Occipital lobe (tissue), 2 donors: Measurements from ENCODE around the gene PRKG1. TPM values are rescaled to one million over a fixed set of nuclear protein-coding genes. Genes with fewer than 3 reads are reported as not detected.

Experiments
- DNase-seq: peaks from one replicate; lab custom pipeline; 2025; lab: John Stamatoyannopoulos, UW
- total RNA-seq: library from RNA; depleted of rRNA; stranded (reverse); fragments of >200 nt; gene quantifications from one replicate; pipeline ENCODE4 v1.2.3, GENCODE V29; 2014

The PRKG1 gene
- total RNA-seq, 1 donor from 2014 or later, result 24.2 TPM

DNA sequence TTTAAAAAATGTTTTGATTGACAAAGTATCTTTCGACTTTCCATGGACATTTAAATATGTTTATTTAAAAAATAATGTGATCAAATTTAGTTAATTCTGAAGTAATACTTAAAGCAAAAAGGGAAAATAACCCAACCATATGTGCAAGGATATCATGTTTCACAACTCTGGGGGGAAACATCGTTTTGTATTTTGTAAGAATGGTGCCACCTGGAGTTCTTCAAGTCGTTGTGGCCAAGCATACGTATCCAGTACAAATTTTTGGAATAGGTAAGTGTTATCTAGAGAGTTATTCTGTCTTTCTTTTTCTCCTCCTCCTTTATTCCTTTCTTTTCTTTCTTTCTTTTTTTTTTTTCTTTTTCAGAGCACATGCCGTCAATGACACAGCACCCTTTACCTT, 801.3 kb downstream of the PRKG1 start:
- no peak for DNase-seq

DNA sequence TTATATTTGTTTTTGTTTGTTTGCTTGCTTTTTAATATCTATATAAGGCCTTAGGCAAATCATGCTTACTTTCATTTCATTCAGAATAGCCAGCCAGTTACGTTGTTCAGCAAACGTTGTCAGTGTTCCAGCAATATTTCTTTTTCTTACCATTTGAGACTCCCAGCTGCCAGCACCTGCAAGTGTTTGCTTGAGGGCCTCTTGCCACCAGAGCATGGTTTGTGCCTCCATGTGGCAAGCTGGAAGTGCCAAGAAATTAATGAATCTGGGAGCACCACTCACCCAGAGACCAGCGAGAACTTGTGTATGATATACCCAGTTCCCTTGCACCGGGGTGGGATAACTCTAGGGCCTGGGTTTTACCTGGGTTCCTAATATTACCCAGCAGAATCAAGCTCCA, 802.2 kb downstream of the PRKG1 start:
- no peak for DNase-seq

DNA sequence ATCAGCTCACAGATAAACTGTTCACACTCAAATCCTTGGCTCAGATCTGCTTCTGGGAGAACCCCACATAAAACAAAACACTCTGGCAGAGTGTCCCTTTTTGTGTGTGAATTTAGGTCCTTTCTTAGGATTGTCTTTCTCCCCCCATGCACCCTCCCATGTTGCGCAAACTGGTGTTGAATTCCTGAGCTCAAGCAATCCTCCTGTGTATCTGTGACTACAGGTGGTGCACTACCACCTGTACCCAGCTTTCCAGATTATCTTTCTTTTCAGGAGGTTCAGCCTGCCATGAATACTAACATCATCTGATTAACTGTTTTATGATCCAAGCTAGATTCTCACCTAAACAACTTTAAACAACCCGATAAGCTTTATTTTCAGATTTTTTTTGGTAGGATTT, 802.7 kb downstream of the PRKG1 start:
- DNase-seq, result no peak

DNA sequence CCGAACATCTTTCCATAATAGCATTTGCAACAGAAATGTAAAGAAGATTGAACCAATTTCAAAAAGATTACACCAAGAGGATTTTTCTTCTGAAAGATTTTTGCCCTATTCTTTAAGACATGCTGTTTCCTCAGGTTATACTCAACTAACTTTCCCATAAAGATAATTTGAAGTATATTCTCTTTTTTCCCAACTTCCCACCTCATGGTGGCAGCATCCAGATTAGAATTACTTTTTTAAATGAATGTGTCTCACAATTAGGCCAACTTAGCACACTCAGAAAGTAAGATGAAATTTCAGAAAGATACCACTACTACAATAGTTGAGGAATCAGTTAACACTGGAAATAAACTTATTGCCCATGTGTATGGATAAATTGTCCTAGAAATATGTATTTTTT, 803.3 kb downstream of the PRKG1 start:
- no peak for DNase-seq

DNA sequence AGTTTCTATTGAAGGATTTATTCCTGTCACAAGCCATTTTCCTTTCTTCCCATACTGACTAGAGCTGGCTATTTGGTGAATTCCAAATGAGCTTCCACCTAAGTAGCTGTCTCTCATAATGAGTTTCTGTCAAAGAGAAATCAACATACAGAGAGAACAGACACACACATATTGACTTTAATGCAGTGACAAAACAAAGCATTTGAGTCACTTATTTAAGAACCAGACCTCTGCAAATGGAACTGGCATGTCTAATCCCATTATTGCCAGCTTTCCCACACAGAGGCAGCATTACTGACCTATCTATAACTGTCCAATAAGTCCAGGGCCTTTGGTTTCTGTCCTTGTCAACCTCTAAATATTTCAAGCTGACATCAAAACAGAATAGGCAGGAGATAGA, 804.4 kb downstream of the PRKG1 start:
- DNase-seq, result no peak

DNA sequence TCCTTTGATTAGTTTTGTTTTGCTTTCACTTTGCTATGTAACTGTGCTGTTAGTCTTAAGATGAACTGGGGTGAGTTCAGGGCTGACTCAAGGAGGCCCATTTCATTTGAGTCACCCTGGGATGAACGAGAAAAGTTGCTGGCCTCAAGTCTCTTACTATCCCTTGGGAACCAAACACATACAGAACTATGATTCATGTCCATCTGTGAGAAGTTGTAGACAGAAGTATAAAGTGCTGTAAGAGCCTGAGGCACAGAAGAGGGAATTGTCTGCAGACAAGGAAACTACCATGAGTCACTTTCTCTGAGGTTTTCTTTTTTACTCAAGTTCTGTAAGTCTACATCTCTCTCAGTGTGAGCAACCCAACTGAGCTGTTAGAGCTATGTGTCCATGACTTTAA, 805.0 kb downstream of the PRKG1 start:
- no peak for DNase-seq

DNA sequence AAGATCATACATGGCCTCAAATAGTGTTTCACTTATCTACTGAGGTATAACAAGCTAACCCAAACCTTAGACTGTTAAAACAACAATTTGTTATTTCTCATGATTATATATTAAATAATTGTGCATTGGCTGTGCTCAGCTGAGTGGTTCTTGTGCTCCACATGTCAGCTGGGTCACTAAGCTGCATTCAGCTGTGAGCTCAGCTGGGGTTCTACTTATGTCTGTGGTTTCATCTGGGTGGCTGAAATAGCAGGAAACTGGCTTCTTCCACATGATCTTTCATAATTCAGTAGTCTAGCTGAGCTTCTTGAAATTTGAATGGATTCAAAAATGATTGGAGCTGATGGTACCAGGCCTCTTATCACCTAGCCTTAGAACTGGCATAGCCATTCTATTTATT, 806.9 kb downstream of the PRKG1 start:
- DNase-seq, result no peak

DNA sequence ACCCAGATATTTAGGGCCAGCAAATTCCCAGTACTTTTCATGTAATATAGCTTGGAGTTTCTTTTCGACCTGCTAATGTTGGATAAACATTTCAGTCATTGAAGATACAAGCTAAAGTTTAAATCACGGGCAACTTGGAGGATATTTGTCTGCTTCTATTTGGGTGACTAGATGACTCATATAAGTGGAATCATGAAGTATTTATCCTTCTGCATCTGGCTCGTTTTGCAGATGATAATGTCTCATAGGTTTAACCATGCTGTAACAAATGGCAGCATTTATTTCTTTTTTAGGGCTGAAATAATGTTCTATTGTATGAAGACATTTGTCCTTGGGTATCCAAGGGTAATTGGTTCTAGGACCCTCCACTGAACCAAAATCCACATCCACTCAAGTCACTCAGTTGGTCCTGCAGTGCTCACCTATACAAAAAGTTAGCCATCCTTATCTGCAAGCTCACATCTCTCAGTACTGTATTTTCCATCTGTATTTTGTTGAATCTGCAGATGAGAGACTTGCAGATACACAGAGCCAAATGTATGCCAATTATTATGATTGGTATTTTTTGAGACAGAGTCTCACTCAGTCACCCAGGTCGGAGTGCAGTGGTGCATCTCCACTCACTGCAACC, 812.3 kb downstream of the PRKG1 start:
- no peak for DNase-seq

DNA sequence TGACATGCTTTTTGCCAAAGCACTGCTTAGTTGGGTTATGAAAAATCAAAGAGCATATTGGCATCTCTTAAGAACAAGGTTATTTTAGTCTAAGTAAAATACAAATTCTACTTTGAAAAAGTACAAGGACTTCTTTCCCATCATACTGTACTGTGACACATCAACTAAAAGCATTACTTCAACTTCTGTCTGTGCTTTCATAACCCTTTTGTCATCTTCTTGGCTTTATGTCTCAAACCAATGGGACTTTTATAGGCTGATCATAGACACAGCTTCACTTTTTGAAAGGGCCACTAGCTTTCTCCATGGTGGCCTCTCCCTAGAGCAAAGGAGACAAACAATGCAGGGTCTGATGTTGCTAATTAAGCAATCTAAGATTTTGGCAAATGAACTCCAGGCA, 814.0 kb downstream of the PRKG1 start:
- DNase-seq, result no peak

DNA sequence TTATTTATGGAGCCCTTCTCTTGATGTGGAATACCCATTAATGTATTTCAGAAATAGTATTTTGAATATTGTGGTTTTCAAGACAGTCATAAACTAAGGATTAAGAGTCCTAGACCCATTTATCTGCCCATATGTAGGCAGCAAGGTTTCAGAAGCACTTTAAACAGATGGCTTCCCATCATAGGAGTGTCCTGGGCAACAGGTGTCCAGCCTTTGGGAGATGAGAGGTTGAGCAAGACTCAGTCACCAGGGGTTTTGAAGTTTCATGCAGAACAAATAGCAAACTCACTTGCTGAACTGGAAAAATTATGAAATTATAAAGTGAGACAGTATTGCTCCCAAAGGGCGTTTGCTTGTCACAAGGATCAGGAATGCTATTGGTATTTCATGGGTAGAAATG, 818.0 kb downstream of the PRKG1 start:
- no peak for DNase-seq

DNA sequence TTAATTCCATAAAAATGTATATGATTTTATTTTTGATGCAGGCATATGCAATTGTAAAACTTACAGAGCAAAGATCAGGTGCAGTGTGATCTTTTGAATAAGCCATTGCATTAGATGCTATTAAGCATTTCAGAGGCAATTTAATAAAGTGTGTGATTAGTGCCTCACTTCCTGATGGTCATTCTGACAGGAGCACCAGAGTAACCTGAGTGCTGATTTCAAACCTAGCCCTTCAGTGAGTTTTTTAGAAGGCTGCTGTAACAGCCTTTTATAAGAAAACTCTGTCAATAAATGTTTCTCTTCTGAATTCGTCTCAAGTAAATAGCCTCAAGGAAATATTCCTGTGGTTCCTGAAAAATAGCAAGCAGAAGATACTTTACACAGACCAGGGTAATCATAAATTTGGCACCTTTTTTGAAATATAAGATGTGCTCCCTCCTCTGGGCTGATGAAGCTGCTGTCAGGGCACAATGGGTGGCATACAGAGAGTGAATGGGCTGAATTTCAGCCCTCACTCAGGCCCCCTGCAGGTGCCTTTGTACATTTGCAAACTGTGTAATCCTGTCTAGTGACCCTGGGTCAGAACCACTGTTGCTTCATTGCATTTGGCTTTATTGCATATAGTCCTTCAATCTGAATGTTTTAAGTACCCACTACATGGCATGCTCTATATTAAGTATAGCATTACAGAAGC, 818.8 kb downstream of the PRKG1 start:
- no peak for DNase-seq

DNA sequence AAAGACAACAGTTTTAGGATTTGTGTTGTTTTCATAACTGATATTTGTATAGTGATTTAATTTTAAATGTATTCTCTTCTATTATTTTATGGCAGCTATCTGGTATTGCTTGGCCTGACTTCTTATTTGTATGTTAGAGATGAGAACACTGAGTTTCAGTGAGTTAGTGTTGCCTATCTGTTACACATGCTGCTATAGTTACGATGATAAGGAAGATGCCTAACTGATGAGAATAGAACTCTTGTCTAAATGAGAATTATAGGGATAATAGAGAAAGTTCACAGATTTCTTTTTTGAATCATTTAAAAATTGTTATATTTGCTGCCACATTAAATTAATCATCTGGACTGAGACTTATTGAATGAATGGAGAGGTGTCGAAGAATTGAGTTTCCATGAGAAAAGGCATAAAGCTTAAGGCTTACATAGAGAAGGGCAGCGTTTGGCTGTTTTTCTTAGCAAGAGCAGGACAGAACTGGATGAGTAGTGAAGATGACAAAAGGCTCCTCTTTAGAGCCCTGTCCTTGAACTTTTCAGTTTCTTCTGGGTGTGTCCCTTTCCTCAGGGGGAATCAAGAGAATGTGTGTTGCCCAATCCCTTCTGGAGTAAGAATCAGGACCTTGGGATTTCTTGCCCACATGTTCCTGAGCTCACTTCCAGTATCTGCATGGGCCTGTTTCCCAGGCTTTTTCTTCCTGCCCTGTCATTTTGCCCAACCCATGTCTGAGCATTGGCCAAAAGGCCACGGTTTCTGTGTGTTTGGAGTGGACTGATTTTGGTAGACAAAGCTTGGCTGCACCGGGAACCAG, 820.7 kb downstream of the PRKG1 start:
- no peak for DNase-seq

DNA sequence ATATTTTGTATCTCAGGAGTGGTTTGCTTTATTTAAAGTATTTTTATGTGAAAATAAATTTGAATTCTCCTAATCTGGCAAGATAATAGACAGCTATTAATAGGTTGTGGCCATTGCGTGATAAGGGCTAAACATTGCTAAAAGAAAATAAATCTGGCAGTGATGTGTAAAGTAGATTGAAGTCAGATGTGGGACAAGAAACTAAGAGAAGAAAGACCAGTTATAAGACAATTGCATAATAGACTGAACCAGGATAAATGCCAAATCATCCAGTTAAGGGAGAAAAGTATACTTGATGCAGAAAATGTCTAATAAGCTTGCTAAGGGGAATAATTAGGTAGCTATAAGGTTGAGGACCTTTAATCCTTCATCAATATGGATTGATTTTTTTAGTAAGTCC, 822.6 kb downstream of the PRKG1 start:
- DNase-seq, result no peak

DNA sequence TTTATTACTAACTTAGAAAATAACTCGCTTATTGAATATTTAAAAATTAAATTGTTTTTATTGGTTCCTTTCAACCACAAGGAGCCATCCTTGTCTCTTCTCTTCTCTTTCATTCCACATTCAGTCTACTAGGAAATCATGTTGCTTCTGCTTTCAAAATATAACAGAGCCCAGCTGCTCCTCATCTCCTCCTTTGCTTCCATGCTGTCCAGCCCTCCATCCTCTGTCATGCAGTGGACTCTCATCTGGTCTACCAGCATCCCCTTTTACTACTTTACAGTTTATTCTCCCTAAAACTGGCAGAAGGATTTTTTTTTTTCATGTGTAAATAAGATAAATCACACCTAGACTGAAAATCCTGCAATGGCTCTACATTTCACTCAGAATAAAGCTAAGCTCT, 823.3 kb downstream of the PRKG1 start:
- DNase-seq, result no peak

DNA sequence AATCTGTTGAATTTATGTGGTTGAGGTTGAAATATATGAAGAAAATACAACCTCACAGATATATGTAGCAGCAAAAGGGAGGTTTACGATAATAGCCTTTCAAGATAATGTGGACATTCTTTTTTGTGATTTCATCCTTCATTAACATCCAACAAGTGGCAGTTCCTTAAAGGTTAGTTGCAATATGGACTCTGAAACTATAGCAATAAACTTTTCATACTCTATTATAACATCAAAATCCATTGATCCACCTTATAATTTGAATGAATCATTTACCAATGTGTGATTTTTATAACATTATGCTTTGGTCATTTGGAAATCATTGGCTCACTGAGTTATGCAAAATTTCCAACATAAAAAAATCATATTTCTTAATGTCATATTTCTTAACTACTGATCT, 825.9 kb downstream of the PRKG1 start:
- DNase-seq, result no peak

DNA sequence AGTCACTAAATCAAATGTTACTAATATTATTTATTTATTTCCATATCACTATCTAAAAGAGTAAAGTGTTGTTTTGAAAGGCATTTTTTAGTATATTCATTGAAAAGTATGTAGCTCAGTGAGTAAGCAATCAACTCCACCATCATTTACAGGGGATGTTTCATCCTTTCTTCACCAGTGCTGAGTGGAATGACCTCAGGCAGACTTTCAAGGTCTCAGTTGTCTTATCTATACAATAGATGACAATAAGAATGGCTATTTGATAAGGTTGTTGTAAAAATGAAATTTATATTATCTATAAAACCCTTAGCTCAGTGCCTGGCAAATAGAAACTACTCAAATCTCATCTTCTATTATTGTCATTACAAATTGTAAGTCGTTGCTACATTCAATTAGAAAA, 829.4 kb downstream of the PRKG1 start:
- no peak for DNase-seq

DNA sequence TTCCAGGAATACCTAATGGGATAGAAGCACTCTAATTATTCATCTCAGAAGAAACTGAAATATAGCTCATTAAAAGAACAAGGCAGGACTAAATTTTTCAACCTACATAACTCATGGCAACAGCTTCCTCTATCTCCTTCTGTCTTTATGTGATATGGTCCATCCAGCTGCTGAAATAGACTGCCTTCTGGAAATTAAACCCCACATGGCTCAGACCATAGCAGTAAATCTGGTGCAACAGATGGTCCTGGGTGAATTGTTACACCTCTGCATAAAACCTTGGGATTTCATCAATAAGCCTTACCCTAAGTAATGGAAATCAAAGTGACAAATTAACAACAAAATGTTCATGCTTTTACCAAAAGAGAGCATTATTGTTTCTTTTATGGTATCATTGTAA, 830.7 kb downstream of the PRKG1 start:
- no peak for DNase-seq

DNA sequence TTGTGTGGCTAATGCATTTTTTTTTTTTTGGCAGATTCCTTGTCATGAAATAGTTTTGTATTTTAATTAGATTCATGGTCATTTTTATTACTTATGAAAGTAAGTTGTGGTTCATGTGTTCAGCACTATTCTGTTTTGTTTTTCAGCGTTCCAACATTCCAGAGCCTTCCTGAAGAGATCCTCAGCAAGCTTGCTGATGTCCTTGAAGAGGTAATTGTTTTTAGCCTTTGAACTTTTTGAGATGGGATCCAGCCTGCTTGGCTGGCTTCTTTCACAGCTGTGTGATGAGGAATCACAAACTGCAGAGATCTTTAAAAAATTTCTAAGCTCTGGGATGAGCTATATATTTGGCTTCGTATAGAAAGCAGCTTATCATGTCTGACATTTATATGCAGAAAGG, 833.1 kb downstream of the PRKG1 start:
- no peak for DNase-seq

DNA sequence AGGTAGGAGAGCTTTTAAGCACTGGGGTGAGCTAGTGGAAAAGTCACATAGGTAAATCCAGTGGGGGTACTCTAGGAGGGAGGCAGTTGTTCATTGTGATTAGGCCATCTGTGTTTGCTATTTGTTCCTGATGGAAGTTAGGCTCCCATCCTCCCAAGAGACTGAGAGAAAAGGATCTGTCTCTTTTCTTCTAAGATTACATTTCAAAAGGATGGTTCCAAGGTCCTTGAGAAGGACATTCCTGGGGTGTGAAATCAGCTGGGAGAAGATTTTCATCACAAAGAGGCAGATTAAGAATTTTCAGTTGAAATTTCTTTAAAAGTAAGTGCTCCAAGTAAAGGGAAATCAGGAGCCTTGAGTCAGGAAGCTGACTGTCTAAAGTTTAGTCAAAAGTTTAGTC, 835.9 kb downstream of the PRKG1 start:
- DNase-seq, result no peak

DNA sequence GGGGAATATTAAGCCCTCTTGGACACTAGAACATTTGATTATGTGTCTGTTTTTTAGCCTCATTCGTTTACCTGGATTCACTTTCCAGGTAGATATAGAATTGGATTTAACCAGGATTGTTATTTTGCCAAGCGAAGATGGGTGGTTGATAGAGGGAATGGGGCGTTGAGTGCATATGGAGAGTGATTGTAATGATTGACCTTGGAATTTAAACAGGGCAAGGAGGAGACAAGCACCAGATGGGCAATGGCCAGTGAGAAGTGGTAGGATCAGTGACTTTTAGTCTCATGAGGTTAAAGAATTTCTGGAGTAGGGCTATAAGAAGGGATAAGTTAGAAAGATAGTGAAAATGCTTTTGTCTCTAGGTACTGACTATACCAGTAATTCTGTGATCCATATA, 836.3 kb downstream of the PRKG1 start:
- no peak for DNase-seq

DNA sequence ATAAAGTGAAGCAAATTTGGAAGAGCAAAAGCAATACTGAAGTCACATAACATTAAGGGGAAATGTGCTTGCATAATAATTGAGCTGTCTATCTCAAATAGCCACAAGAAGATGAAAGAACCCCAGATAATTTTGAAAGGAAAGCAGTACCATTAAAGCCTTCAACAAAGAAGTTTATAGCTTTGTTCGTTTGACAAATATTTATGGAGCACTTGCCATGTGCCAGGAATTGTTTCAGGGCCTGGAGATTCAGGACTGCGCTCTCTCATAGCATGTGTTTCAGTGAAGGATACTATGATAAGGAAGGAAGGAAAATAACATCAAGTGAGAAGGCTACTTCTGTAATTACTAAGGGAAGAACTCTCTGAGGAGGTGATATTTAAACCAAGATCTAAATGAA, 837.4 kb downstream of the PRKG1 start:
- DNase-seq, result no peak

DNA sequence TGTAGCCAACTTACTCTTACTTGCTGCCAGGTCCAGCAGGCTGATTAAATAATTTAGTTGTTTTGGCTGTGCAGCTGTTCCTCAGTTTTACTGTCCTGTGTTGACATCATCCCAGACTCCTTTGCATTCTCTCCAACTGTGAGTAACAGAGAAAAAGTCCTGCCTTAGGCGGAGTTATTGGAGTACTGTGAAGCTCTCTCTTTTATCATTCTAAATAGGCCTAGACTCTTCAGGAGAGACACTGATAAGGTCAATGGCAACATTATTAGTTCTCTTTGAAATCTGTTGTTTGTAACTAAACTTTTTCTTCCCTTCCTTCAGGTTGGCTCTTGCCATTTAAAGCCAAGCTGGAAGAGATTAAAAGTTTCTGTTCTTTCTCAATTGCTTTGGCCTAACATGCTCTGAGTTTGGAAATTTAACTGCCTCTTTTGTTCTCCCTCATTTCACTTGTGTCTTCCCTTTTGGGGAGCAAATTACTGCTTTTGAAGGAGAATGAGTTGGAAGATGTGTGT, 840.8 kb downstream of the PRKG1 start:
- no peak for DNase-seq

DNA sequence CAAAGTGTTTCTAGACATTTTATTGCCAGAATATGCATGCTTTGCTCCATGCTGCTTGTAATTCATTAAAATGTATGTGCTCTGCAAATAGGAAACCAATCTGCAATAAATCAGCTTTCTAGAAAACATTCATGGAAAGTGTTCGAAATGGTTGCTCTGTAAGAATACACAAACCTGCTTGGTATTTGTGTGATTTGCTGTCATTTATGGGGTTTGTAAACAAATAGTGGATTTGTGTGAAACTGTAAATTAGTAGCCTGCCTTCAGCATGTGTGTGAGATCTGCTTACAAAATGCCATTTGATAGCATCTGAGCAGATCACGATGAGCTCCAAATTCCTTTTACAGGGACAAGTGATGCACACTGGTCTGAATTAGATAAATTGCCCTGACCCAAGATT, 844.2 kb downstream of the PRKG1 start:
- no peak for DNase-seq
